Tibial nerve (tissue), 4 donors: ENCODE data around the gene TSPAN3. TPM values are rescaled to one million over a fixed set of nuclear protein-coding genes. Genes with fewer than 3 reads are reported as not detected.

Experiments
- DNase-seq, 2 donors: peaks; one replicate each; pipeline ENCODE4 v3.0.0-alpha.2; 2019; ENCODE audit warnings: low spot score in 2 of 2
- H3K27ac ChIP-seq, 4 donors: fragments of 200-600 bp; sonication (generic) in 3 of 4; one replicate each; pipeline ENCODE4 v1.5.1; 2017 to 2019; ENCODE audit warnings: mild to moderate bottlenecking in 1 of 4
- H3K27me3 ChIP-seq, 2 donors: fragments of 200-600 bp; sonication (generic) in 1 of 2; one replicate each; pipeline versions ENCODE4 v1.5.1 to v1.6.0; 2017 to 2019
- H3K36me3 ChIP-seq, 3 donors: fragments of 200-600 bp; sonication (generic); one replicate each; pipeline ENCODE4 v1.5.1; 2018 to 2019
- H3K4me1 ChIP-seq, 4 donors: fragments of 200-600 bp; sonication (generic) in 3 of 4; one replicate each; pipeline ENCODE4 v1.5.1; 2017 to 2019
- H3K4me3 ChIP-seq, 4 donors: fragments of 200-600 bp; sonication (generic) in 3 of 4; one replicate each; pipeline ENCODE4 v1.5.1; 2017 to 2019; ENCODE audit warnings: mild to moderate bottlenecking in 1 of 4, moderate library complexity in 1 of 4
- H3K9me3 ChIP-seq, 4 donors: fragments of 200-600 bp; sonication (generic) in 3 of 4; one replicate each; pipeline ENCODE4 v1.5.1; 2017 to 2019
- CTCF ChIP-seq, 5 experiments: fragments of 200-600 bp in 3 of 5; fragments of 450-650 bp in 2 of 5; sonication (generic) in 3 of 5; IDR thresholded peaks; one replicate each; pipeline ENCODE4 v1.5.1; 2016 to 2019; ENCODE audit warnings: antibody characterized with exemption in 5 of 5, mild to moderate bottlenecking in 3 of 5, moderate library complexity in 2 of 5
- EP300 ChIP-seq, 2 donors: sonication (generic); formaldehyde crosslinking; IDR thresholded peaks; one replicate each; pipeline ENCODE4 v1.6.1; 2017; ENCODE audit warnings: antibody characterized with exemption in 2 of 2, mild to moderate bottlenecking in 1 of 2
- POLR2A ChIP-seq, 2 donors: fragments of 450-650 bp; IDR thresholded peaks; one replicate each; pipeline ENCODE4 v1.6.1; 2017; ENCODE audit warnings: antibody characterized with exemption in 2 of 2, mild to moderate bottlenecking in 2 of 2, moderate library complexity in 2 of 2
- WGBS, 2 donors: methylation state at CpG; one replicate each; pipeline ENCODE4 v1.1.5; 2018; 5-methylcytosine and 5-hydroxymethylcytosine counted together
- total RNA-seq, 4 donors: library from RNA; depleted of rRNA; stranded (reverse); fragments of >200 nt; gene quantifications; one replicate each; pipeline ENCODE4 v1.1.0, GENCODE V29; 2016

TSPAN3 gene
- total RNA-seq, 4 donors from 2014 or later: 155 to 229 (median 203) TPM

DNA sequence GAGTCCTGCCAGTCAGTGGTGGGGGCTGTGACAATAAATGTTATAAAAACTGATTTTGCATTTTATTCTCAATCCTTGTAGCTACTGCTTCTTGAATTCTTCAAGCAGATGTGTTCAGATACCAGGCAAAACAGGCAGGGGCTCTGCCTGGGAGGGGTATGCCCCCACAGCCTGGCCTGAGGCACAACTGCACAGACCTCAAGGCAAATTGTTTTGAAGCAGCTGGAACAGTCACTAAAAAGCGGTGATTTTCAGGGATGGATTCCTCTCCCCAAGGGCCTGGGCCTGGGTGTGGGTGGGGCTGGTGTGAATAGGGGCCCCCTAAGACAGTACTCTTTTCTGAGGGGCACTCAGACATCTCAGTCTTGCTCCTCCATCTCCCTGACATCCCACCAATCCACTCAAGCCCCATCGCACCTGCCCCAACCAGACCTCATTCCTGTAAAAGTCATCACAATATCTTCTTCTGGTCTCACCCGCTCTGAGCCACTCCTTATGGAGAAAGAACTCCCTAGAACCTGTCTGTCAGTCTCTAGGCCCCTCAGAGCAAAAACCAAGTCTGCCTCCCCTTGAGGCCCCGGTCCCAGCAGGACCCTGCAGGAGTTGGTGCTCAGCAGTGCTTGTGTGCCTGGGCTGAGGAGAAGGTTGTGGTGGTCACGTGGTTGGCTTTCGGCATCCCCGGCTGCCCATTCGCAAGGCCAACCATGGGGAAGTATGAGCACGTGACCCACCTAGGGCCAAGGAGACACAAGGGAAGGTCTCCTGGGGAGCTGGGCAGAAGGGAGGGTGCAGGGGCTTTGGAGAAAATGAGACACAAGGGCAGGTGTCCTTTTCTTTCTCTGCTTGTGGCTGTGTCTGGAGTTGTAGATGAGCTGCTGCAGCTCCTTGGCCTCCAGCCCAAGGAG lies 78.9 kb downstream of the TSPAN3 start:
- Histone ChIP-seq H3K27ac (no peak overlapping the region), H3K4me3 (no peak overlapping the region), H3K4me1 (peaks cover 0 to 34% (median 10%) of the 10 kb centered on the region in 4 donors), H3K36me3 (no peaks in the 10 kb centered on the region), H3K27me3 (no peaks in the 10 kb centered on the region), H3K9me3 (no peaks in the 10 kb centered on the region)
- DNase-seq: peak in 1 of 2 donors; percentile 38
- no peak for TF ChIP-seq POLR2A (IDR thresholded peaks at IDR 0.05)
- no peak for TF ChIP-seq CTCF (IDR thresholded peaks at IDR 0.05)
- no peak for TF ChIP-seq EP300 (IDR thresholded peaks at IDR 0.05)
- 76 to 84% methylated on average over 9 of the region's 9 CpGs for WGBS, 2 donors

Other genes starting within 250 kb of the TSPAN3 start
- 10 to 100 TPM; 25.5 to 45.3 (median 37.3) TPM for gene SCAPER, start 165.8 kb downstream of the TSPAN3 start, total RNA-seq
- gene RCN2, start 139.4 kb downstream of the TSPAN3 start, total RNA-seq: 10 to 100 TPM; 29.7 to 59.7 (median 43.8) TPM
- gene PSTPIP1, start 76.0 kb downstream of the TSPAN3 start, total RNA-seq: 10 to 100 TPM; 13.6 to 54.6 (median 19.3) TPM